Tibial artery (tissue), 4 donors: Measurements from ENCODE around the gene KNDC1.

Source experiments
- DNase-seq, 2 donors: peaks; one replicate each; pipeline ENCODE4 v3.0.0-alpha.2; 2019
- H3K27ac ChIP-seq, 2 donors: fragments of 200-600 bp; sonication (generic) in 1 of 2; 1 replicate in 1 of 2; 2 replicates in 1 of 2; pipeline ENCODE4 v1.5.1; 2018 to 2019; ENCODE audit warnings: mild to moderate bottlenecking in 1 of 2
- H3K27me3 ChIP-seq, 2 donors: fragments of 200-600 bp; sonication (generic) in 1 of 2; one replicate each; pipeline versions ENCODE4 v1.5.1 to v1.6.0; 2016 to 2019
- H3K36me3 ChIP-seq, 3 donors: fragments of 200-600 bp; sonication (generic) in 2 of 3; one replicate each; pipeline ENCODE4 v1.5.1; 2016 to 2019; ENCODE audit warnings: mild to moderate bottlenecking in 2 of 3
- H3K4me1 ChIP-seq, 4 donors: fragments of 200-600 bp; sonication (generic) in 2 of 4; 1 replicate in 3 of 4; 2 replicates in 1 of 4; pipeline ENCODE4 v1.5.1; 2016 to 2019
- H3K4me3 ChIP-seq, 2 donors: fragments of 200-600 bp; sonication (generic) in 1 of 2; 1 replicate in 1 of 2; 2 replicates in 1 of 2; pipeline ENCODE4 v1.5.1; 2018 to 2019; ENCODE audit warnings: mild to moderate bottlenecking in 2 of 2
- H3K9me3 ChIP-seq, 3 donors: fragments of 200-600 bp; sonication (generic) in 1 of 3; one replicate each; pipeline ENCODE4 v1.5.1; 2016 to 2019
- intact Hi-C: fragments of 100-400 bp; cut with DNase I; formaldehyde crosslinking; loops from one replicate; pipeline ENCODE4 v1.15.0; 2023; ENCODE audit warnings: low total_unique reads
- TF ChIP-seq, protein P1 (sequence below), 2 experiments: fragments of 200-600 bp in 1 of 2; fragments of 450-650 bp in 1 of 2; IDR thresholded peaks; one replicate each; pipeline ENCODE4 v1.5.1; 2017 to 2019; ENCODE audit warnings: antibody characterized with exemption in 2 of 2, mild to moderate bottlenecking in 1 of 2, moderate library complexity in 1 of 2

KNDC1 gene

DNA sequence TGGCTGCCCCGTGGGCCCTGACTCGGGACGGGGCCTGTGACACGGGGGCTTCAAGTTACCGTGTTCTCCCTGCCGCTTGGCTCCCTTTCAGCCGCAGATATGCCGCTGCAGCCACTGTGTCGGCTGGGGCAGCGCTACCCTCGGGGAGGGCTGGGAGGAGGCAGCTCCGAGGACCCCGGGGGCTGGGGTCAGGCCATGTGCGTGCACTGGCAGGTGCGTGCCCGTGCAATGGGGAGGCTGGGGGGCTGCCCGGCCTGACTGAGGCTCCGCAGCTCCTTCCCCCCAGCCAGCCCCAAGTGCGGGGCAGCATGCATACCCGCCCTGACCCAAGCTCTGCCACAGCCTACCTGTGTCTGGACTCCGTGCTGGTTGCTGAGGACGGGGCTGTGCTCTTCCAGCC, 29.2 kb downstream of the KNDC1 start:
- intact Hi-C loops = no loop called here
- H3K9me3 ChIP-seq = peaks cover 0 to 14% (median 6%) of the 10 kb centered on the region in 3 donors

DNA sequence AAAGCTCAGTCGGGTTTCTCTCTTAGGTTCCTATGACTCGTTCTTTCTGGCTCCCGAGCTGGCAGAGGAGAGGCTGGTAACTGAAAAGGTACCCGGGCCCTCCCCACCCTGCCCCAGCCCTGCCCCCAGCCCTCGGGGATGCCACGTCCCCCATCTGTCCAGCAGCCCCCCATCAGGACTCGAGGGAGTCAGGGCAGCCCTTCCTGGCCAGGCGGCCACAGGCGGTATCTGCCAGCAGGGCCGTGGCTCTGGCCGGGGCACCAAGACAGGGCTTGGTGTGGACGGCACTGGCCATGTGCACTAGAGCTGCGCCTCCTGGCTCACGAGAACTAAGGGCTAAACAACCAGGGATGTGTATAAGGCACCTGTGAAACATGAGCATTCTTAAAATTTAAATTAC, 29.7 kb downstream of the KNDC1 start:
- Histone ChIP-seq H3K9me3 (peaks cover 0 to 17% (median 6%) of the 10 kb centered on the region in 3 donors), H3K36me3 (no peaks in the 10 kb centered on the region), H3K27me3 (peaks cover 0 to 41% of the 10 kb centered on the region in 2 donors), H3K4me1 (no peaks in the 10 kb centered on the region), H3K27ac (no peak overlapping the region), H3K4me3 (no peak overlapping the region)
- DNase-seq = no peak
- intact Hi-C loops = no loop called here
- TF ChIP-seq, protein P1, sequence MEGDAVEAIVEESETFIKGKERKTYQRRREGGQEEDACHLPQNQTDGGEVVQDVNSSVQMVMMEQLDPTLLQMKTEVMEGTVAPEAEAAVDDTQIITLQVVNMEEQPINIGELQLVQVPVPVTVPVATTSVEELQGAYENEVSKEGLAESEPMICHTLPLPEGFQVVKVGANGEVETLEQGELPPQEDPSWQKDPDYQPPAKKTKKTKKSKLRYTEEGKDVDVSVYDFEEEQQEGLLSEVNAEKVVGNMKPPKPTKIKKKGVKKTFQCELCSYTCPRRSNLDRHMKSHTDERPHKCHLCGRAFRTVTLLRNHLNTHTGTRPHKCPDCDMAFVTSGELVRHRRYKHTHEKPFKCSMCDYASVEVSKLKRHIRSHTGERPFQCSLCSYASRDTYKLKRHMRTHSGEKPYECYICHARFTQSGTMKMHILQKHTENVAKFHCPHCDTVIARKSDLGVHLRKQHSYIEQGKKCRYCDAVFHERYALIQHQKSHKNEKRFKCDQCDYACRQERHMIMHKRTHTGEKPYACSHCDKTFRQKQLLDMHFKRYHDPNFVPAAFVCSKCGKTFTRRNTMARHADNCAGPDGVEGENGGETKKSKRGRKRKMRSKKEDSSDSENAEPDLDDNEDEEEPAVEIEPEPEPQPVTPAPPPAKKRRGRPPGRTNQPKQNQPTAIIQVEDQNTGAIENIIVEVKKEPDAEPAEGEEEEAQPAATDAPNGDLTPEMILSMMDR (IDR thresholded peaks at IDR 0.05) = no peak

More for the DNA sequence above, 29.2 kb downstream of the KNDC1 start:
- DNase-seq = no peak
- Histone ChIP-seq H3K4me1 (no peaks in the 10 kb centered on the region), H3K4me3 (no peak overlapping the region), H3K27ac (no peak overlapping the region), H3K36me3 (no peaks in the 10 kb centered on the region), H3K27me3 (peaks cover 0 to 41% of the 10 kb centered on the region in 2 donors)
- TF ChIP-seq, protein P1 (IDR thresholded peaks at IDR 0.05) = no peak

DNA sequence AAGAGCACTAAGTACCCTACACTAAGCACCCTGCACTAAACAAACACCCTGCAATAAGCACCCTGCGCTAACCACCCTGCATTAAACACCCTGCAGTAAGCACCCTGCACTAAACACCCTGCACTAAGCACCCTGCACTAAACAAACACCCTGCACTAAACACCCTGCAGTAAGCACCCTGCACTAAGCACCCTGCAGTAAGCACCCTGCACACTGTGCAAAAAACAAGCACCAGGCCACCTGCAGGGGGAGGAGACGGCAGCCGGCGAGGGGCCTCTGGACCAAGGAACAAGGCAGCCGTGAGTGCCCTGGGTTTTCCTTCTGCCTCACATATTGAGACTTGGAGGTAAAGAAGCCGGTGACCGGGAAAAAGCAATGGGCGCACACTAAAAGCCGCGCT, 30.2 kb downstream of the KNDC1 start:
- TF ChIP-seq, protein P1 (IDR thresholded peaks at IDR 0.05) = no peak
- Histone ChIP-seq H3K9me3 (peaks cover 0 to 22% (median 6%) of the 10 kb centered on the region in 3 donors), H3K36me3 (no peaks in the 10 kb centered on the region), H3K4me3 (no peak overlapping the region), H3K27ac (no peak overlapping the region), H3K4me1 (no peaks in the 10 kb centered on the region), H3K27me3 (peaks cover 0 to 41% of the 10 kb centered on the region in 2 donors)
- intact Hi-C loops = no loop called here
- no peak for DNase-seq

DNA sequence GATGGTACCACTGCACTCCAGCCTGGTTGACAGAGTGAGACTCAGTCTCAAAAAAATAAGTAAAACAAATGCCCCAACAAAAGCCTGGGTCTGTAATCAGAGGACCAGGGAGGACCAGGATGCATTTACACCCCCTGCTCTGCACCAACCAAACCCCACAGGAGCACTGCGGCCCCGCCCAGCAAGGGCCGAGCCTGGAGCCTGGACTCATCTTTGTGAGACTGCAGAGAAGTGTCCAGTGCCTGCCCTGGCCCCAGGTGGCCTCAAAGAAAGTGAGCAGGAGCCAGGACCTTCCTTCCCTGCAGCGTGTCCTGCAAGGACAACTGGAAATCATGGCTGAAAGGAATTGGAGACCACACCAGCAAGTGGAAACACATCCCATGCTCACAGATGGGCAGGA, 31.6 kb downstream of the KNDC1 start:
- peaks cover 0 to 32% of the 10 kb centered on the region in 2 donors for H3K27me3 ChIP-seq
- DNase-seq = no peak
- H3K36me3 ChIP-seq = no peaks in the 10 kb centered on the region
- H3K4me3 ChIP-seq = no peak overlapping the region
- H3K9me3 ChIP-seq = peaks cover 0 to 29% (median 6%) of the 10 kb centered on the region in 3 donors
- TF ChIP-seq, protein P1 (IDR thresholded peaks at IDR 0.05) = no peak
- intact Hi-C loops = no loop called here
- H3K4me1 ChIP-seq = no peaks in the 10 kb centered on the region
- no peak overlapping the region for H3K27ac ChIP-seq

DNA sequence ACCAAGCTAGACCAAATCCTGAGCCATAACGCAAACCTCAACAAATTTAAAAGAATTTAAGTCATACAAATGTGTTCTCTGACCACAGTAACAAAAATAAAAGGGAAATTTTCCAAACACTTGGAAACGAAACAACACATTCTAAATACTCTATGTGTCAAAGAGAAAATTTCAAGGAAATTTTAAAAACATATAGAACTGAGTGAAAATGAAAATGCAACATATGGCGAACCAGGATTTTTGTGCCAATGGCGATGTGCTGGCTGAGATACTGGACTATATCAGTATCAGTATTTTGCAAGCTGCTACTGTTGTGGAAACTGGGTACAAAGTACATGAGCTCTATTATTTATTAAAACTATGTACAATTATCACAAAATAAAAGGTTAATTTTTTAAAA, 34.1 kb downstream of the KNDC1 start:
- Histone ChIP-seq H3K27ac (no peak overlapping the region), H3K36me3 (no peaks in the 10 kb centered on the region), H3K4me1 (no peaks in the 10 kb centered on the region), H3K27me3 (peaks cover 0 to 31% of the 10 kb centered on the region in 2 donors), H3K9me3 (peaks cover 0 to 29% (median 6%) of the 10 kb centered on the region in 3 donors), H3K4me3 (no peak overlapping the region)
- intact Hi-C loops = no loop called here
- TF ChIP-seq, protein P1 (IDR thresholded peaks at IDR 0.05) = no peak
- no peak for DNase-seq

DNA sequence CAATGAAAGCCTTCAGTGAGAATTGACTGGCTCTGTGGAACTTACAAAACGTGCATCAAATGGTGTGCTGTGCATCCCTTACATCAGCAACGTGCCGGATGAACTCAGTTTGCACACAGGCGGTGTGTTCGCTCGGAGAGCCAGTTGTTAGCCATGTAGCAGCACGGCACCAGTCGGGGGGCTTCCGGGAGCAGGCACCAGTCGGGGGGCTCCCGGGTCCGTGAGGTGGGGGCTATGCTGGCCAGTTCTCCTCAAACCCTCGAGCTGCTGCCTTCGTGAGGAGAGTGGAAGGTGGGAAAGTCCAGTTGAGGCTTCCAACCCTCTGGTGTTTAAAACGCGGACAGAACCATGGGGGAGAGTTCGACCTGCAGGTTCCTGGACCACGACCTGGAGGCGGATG, 35.1 kb downstream of the KNDC1 start:
- no peak for DNase-seq
- H3K9me3 ChIP-seq = peaks cover 0 to 29% (median 6%) of the 10 kb centered on the region in 3 donors
- no peaks in the 10 kb centered on the region for H3K36me3 ChIP-seq
- peaks cover 0 to 31% of the 10 kb centered on the region in 2 donors for H3K27me3 ChIP-seq
- intact Hi-C loops = no loop called here
- no peaks in the 10 kb centered on the region for H3K4me1 ChIP-seq
- TF ChIP-seq, protein P1 (IDR thresholded peaks at IDR 0.05) = no peak
- no peak overlapping the region for H3K4me3 ChIP-seq
- H3K27ac ChIP-seq = no peak overlapping the region
